NCI-H82 treated with DMSO at 0.1 percent for 48 hours (cell line): Measurements from ENCODE around the gene NAT8.
"Not testable (repeated sequence)": the region's sequence is repeated elsewhere in the genome, so short reads cannot be mapped to it uniquely, and the experiment has no call there.

Source experiments
- DNase-seq: peaks from one replicate; lab custom pipeline; 2025; ENCODE audit not compliant: unreplicated experiment; lab: John Stamatoyannopoulos, UW

Gene NAT8, protein sequence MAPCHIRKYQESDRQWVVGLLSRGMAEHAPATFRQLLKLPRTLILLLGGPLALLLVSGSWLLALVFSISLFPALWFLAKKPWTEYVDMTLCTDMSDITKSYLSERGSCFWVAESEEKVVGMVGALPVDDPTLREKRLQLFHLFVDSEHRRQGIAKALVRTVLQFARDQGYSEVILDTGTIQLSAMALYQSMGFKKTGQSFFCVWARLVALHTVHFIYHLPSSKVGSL

DNA sequence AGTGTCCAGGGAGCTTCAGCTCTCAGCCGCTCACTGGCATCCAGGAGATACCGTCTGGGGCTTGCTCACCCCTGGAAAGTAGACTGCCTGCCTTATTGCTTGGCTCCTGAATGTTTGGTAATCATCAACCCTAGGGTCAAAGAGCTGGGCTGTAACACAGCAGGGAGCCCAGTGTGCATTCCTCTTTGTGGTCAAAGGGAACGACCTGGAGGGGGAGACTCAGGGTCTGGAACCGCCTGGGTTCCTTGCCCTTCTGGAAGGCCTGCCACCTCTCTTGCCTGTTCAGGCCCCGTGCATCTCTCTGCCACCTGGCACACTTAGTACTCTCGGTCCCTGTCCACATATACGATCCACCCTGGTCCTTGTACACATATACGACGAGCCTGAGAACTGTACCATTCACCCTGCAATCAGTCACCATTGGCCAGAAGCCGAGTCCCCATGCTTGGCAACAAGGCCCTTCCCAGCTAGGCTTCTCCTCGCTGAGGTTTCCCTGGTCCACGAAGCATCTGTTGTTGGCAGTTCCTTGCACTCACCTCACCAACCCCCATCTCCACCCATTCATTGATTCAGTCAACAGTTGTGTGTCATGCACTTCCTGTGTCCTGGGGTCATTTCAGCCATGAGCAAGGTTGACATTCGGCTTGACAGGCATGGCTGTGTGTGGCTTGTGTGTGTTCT is at the start of gene NAT8:
Gene NAT8, minus strand, starts transcription at position 85 of the 681 bp plus-strand sequence. CDS start 794 bp downstream, outside the sequence.
- no peak for DNase-seq

DNA sequence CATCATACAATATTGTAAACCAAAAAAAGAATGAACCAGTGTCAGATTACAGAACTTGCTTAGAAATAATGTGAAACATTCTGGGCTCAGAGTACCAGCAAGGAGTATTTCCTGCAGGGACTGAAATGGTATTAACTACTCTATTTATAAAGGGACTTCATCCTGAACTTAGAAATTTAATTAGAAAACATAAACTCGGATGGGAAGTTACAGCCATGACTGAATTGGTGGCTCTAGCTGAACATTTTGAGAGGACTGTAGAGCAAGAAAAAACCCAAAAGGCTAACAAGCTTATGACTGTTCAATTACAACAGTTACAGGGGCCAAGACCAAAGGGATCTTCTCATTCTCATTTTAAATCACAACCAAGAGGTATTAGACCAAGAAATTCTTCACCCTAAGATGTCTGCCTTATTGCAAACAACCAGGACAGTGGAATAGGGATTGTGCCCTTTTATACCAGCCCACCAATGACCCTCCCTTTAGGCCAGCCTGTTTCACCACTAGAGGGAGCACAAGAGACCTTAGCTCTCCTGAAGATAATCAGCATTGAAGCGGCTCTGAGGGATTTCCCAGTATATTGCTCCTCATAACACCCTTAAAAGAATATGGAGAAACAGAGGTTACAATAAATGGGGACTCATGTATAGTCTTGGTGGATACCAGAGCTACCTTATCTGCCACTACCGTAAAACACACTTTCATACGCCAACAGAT is 48.3 kb upstream of the NAT8 start:
- DNase-seq = not testable (repeated sequence)

DNA sequence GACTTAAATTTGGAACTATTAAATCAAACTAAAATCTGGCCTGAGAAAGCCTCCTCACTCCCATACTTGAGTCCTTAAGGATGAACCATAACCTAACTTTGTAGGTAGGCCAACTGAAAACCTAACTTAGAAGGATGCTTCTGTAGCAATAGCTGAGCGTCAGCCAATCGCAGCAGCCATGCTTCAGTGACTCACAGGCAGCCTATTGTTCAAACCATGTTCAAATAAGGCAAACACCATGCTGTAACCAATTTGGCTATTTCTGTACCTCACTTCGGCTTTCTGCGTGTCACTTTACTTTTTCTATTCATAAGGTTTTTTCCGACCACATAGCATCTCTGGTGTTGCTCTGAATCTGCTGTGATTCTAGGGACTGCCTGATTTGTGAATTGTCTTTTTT is 46.3 kb upstream of the NAT8 start:
- not testable (repeated sequence) for DNase-seq

DNA sequence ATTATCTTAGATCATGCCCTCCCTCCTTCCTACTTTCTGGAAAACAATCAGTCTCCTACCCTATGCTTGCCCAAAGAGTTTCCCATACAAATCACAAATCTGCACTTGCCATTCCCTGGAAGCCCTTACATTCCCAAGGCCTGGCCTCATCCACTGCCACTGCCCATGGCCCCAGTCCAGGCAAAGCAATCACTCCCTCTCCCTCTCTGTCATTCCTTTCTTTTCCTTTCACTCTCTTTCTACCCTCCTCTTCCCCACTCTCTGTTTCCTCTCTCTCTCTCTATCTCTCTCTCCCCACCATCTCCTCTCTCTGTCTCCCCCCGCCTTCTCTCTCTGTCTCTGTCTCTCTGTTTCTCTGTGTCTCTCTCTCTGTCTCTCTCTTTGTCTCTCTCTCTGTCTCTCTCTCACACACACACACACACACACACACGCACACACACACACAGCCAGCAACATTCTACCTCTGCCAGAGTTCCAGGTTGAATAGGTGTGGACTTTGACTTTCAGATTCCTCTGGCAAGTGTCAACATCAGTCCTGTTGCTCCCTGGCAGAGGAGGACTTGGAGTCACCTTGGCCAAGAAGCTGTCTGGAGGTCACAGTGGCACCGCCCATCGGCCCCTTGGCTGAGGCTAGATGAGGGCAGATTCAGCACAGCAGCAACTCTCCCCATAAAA is 43.7 kb upstream of the NAT8 start:
- no peak for DNase-seq

DNA sequence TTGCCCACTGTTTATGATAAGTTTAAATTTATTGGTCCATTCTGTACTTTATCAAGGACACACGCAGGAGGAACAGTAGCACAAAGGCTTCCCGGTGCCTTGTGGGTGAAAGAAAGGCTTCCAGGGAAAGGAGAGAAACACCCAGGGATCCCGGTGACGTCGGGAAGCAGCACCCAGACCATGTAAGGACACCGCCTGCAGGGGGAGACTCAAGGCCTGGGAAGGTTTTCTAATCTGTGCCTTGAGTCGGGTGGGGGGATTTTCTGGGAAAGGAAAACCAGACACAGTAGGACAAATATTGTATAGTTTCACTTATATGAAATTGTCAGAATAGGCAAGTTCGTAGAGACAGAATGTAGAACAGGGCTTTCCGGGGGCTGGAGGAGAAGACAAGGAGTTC is 42.7 kb upstream of the NAT8 start:
- not testable (repeated sequence) for DNase-seq

DNA sequence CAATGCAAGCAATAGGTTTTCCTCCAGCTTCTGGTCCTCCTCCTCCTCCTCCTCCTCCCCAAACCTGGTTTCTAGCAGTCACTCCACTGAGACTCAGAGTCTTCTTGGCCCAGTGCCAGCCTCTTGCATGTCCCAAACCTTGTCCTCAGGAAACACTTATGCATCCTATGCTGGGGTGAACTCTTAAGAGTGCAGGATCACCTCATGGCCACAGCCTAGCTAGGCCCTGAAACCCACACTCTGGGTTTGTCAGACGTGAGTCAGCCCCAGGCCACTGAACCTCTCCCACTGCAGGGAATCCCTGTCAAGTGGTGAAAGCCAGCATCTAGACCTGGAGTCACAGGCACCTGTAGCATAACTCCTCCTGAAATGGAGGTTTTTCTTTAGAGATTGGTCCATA is 42.1 kb upstream of the NAT8 start:
- not testable (repeated sequence) for DNase-seq

DNA sequence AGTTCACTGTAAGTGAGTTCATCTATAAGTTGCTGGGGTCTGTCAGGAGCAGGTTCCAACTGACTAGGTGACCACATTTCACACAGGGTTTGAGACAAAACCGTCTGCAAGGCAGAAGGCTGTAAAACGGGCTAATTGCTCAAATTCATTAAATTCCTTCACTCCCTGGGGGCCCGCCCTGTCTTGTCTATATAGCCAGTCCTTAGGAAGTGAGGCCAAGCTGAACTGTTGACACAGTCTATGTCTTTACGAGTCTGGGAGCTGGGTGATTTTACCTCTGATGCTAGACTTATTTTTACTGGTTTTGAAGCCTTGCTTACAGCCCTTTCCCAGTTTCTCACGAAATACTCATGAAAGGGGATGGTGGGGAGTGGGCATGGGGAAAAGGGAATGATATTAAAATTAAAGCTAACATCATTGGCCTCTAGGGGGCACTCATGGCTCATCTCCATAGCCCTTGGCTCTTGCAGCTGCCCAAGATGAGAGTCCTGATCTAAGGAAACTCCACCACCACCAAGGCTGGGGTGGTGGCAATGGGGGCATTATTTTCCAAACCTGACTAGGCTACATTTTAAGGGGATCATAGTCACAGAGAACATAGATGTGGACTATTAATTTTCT is 37.8 kb upstream of the NAT8 start:
- not testable (repeated sequence) for DNase-seq

DNA sequence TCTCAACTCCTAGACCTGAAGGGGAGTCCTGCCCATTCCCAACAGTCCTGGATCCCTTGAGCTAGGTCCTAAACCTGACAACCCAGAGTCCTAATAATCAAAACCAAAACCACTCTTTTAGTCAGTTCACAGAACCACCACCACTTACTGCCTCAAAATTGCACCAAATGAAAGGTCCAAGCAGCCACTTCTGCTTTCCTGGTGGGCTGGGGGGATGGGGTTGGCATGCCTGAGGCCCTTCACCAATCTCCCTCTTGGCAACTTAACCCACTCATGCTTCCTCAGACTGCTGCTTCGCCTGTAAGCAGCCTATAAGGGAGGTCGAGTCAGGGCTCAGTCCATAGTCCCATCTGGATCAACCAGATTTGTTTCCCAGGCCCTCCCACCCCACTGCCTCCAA is 37.0 kb upstream of the NAT8 start:
- DNase-seq = not testable (repeated sequence)

DNA sequence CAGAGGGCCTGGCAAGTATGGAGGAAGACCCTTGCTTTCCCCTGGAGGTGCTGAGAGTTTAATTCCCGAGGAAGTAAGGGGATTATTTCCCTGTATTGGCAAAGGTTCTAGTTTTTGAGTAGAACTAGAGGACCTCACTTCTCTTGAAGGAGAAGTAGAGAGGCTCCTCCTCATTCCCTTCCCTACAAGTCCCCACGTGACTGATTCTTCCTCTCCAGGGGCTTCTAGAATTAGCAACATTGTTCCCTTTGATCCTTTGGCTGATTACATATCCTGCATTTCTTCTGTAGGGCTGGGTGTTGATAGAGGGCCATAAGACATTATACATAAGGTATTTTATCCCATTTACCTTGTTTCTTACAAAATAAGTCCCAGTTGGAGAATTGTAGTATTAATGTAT is 35.8 kb upstream of the NAT8 start:
- DNase-seq = not testable (repeated sequence)

DNA sequence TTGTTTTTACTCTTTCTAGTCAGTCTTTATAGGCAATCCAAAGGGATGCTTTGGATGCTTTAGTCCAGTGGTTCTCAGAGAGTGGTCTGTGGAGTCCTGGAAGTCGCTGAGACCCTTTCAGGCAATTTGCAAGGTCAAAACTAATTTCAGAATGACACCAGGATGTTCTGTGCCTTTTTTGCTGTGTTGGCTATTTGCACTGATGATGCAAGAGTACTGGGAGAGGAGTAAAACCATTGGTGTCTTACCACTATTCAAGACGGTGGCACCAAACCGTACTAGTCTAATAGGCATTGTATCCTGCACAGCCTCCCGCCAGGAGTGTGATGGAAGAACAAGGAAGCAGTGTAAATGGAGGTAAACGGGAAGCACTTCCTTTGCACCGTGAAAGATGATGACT is 34.0 kb upstream of the NAT8 start:
- DNase-seq = not testable (repeated sequence)

DNA sequence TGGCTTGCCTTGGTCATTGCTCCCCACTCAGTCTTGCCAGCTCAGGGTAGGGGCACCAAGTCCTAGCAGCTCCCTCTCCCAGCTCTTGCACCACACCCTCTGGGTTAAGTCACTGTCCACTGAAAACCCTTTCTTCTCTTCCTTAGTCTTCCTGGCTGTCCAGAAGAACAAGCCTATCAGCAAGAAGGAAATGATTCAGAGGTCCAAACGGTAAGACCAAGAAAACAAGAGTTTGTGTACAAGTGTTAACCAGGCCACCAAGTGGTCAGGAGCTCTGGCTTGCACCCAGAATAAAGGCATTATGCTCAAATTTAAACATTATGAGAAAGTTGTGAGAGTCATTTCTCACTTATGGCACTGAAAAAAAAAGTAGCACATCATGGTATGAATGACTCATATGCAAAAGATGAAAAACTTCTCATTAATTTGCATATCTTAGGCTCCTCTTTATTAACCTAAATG is 32.5 kb upstream of the NAT8 start:
- DNase-seq = not testable (repeated sequence)

DNA sequence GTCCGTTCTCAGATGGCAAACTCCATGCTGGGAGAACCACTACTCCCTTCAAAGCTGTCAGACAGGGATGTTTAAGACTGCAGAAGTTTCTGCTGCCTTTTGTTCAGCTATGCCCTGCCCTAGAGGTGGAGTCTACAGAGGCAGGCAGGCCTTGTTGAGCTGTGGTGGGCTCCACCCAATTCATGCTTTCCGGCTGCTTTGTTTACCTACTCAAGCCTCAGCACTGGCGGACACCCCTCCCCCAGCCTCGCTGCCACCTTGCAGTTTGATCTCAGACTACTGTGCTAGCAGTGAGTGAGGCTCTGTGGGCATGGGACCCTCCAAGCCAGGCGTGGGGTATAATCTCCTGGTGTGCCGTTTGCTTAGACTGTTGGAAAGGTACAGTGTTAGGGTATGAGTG is 27.8 kb upstream of the NAT8 start:
- not testable (repeated sequence) for DNase-seq

DNA sequence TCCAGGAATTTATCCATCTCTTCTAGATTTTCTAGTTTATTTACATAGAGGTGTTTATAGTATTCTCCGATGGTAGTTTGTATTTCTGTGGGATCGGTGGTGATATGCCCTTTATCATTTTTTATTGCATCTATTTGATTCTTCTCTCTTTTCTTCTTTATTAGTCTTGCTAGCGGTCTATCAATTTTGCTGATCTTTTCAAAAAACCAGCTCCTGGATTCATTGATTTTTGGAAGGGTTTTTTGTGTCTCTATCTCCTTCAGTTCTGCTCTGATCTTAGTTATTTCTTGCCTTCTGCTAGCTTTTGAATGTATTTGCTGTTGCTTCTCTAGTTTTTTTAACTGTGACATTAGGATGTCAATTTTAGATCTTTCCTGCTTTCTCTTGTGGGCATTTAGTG is 25.0 kb upstream of the NAT8 start:
- DNase-seq = not testable (repeated sequence)

DNA sequence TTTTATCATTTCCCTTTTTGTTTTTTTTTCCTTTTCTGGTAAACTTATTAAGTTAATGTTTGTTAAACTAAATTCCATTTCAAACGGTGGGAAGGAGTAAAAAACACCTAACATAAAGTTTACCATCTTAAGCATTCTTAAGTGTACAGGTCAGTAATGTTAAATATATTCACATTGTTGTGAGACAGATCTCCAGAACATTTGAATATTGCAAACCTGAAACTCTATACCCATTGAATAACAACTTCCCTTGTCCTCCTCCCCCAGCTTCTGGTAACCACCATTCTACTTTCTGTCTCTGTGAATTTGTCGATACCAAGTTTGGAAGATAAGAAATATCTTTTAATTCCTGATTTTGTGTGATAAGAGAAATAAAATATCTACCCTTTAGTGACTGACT is 12.0 kb upstream of the NAT8 start:
- DNase-seq = no peak

DNA sequence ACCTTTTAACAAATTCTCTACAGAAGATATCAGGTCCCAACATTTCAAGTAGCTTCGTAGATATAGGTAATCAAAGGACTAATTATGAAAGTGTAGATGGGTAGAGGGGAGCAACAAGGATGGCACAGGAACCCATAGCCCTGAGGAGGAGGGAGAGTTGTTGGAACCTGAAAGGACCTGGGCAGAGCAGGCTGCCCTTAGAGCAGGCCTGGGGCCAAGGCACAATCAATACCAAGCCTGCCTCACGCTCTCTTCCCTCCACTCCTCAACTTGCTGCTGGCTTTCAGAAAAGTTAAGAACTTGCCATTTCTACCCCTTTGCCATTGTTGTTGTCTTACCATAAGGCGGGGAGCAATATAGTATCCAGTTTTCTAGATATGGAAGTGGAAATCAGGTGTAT is 10.1 kb upstream of the NAT8 start:
- DNase-seq = no peak

DNA sequence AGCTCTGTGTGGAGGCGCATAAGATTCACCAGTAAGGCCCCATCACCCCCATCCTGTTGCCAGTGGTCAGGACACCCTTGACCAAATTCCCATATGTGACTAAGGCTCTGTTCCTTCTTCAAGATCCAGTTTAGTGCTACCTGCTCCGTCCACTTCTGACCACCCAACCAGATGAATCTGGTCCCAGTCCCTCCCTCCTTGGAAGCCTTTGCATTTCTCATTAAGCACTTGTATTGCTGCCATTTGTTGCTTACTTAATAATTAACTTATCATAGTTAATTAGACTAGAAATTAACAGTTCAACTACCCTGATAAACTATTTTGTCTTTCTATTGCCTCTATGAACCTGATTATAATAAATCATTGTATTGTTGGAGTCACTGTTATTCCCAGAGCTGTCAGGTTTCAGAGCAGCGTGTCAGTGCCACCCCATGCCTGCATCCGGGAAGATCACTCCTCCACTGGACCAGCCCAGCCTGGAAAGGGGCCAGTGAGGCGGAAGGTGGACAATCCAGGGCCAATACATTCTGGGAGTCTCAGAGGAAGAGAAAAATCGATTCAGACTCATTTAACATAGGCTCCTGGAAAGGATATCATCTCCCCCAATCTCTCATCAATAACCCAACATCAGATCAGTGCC is 9.5 kb upstream of the NAT8 start:
- DNase-seq = no peak

DNA sequence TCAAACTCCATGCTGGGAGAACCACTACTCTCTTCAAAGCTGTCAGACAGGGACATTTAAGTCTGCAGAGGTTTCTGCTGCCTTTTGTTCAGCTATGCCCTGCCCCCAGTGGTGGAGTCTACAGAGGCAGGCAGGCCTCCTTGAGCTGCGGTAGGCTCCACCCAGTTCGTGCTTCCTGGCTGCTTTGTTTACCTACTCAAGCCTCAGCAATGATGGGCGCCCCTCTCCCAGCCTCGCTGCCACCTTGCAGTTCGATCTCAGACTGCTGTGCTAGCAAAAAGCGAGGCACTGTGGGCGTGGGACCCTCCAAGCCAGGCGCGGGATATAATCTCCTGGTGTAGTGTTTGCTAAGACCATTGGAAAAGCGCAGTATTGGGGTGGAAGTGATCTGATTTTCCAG is 5.5 kb upstream of the NAT8 start:
- DNase-seq = not testable (repeated sequence)

DNA sequence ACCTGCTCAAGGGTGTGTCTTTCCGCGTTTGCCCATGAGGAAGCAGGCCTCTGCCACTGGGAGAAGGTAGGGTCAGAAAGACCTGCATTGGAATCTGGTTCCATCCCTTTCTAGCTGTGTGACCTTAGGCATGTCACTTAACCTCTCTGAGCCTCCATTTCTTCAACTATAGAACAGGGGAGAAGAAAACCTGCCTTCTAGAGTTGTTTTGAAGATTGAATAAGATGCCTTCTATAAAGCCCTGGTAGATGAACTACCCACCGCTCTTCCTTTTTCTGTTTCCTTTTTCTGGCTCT is 507 bp downstream of the NAT8 start:
- no peak for DNase-seq

DNA sequence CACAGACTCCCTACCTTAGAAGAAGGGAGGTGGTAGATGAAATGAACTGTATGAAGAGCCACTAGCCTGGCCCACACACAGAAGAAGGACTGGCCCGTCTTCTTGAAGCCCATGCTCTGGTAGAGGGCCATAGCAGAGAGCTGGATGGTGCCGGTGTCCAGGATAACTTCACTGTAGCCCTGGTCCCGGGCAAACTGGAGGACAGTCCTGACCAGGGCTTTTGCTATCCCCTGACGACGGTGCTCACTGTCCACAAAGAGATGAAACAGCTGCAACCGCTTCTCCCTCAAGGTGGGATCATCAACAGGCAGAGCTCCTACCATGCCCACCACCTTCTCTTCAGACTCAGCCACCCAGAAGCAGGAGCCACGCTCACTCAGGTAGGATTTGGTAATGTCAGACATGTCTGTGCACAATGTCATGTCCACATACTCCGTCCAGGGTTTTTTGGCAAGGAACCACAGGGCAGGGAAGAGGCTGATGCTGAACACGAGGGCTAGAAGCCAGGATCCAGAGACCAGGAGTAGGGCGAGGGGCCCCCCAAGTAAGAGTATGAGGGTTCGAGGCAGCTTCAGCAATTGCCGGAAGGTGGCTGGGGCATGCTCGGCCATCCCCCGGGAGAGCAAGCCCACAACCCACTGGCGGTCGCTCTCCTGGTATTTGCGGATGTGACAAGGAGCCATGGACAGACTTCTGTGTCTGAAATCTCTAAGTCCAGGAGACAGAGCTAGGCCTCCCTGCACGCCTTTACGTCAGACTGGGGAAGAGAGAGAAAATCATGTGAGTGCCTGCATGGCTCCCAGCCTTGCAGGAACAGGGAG is 1.1 kb downstream of the NAT8 start:
- DNase-seq = no peak

DNA sequence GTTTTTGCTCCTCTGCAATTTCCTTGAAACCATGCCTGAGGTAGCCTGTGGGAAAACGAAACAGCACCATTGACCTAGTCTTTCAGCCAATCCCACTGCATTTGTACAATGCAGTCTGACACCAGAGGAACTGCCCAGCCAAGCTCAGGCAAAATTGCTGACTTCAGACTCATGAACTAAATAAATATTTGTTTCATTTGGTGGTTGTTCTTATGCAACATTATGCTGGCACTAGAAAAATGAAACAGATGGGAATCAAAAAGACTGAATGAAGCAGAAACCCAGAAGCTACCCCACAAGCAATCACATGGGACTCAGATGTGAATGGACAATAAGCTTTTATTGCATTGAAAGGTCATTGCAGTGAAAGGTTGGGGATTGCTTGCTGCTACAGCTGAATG is 1.7 kb downstream of the NAT8 start:
- no peak for DNase-seq
